Endothelial cell of umbilical vein (primary cell): ENCODE results near the gene AMIGO2. TPM values are rescaled to one million over a fixed set of nuclear protein-coding genes. Genes with fewer than 3 reads are reported as not detected.

Experiments
- BruUV-seq: library from RNA; stranded (reverse); fragments of 400-500 nt; replicated peaks from 2 replicates; lab custom pipeline; 2021; lab: Mats Ljungman, UMichigan
- CTCF ChIA-PET: fragments of 300-600, 350-600 bp; sonication (Branson Sonifier 250); formaldehyde crosslinking; loops from one replicate; lab custom pipeline; 2021; ENCODE audit warnings: antibody characterized with exemption, inconsistent platforms; lab: Charles Lee
- POLR2A ChIA-PET: fragments of 300-600, 350-600 bp; sonication (Branson Sonifier 250); formaldehyde crosslinking; loops from one replicate; lab custom pipeline; 2021; ENCODE audit warnings: antibody characterized with exemption, inconsistent platforms; lab: Charles Lee
- DNase-seq: peaks from one replicate; pipeline ENCODE4 v3.0.0-alpha.2; 2011; ENCODE audit warnings: low read depth, low spot score
- FAIRE-seq: peaks from 2 replicates; lab custom pipeline; 2011; peaks lifted over from hg19 to GRCh38; lab: Jason Lieb, UNC
- H2AFZ ChIP-seq: 2 replicates; pipeline ENCODE4 v1.6.0; 2012; ENCODE audit warnings: low read depth, low read length, control low read depth, inconsistent platforms
- H3K27ac ChIP-seq: 2 replicates; pipeline ENCODE4 v1.5.1; 2011; ENCODE audit warnings: low read depth, mild to moderate bottlenecking, control low read depth, low read length, moderate library complexity; ENCODE audit not compliant: insufficient read depth
- H3K27me3 ChIP-seq, 2 experiments: 2 replicates each; pipeline versions ENCODE4 v1.6.0 to v1.6.1; 2011; ENCODE audit warnings: low read length in 2 of 2, mixed read lengths in 1 of 2; ENCODE audit not compliant: control insufficient read depth in 2 of 2, insufficient read depth in 2 of 2
- H3K36me3 ChIP-seq, 2 experiments: 2 replicates in 1 of 2; 3 replicates in 1 of 2; pipeline ENCODE4 v1.5.1; 2011; ENCODE audit warnings: low read length in 2 of 2, mild to moderate bottlenecking in 1 of 2, moderate library complexity in 1 of 2; ENCODE audit not compliant: control insufficient read depth in 2 of 2, insufficient read depth in 2 of 2; ENCODE audit errors: extremely low read depth in 1 of 2
- H3K4me1 ChIP-seq: 3 replicates; pipeline ENCODE4 v1.5.1; 2011; ENCODE audit warnings: mild to moderate bottlenecking, low read length; ENCODE audit not compliant: control insufficient read depth, insufficient read depth; ENCODE audit errors: extremely low read depth
- H3K4me2 ChIP-seq: 2 replicates; pipeline ENCODE4 v1.6.1; 2011; ENCODE audit warnings: low read length, control low read depth, mixed read lengths; ENCODE audit not compliant: insufficient read depth
- H3K4me3 ChIP-seq, 3 experiments: fragments of 200-600 bp in 1 of 3; sonication (generic), shearing (Covaris generic) in 1 of 3; replicated peaks in 1 of 3; 2 replicates each; pipeline ENCODE4 v1.5.1; 2011 to 2016; ENCODE audit warnings: control low read depth in 3 of 3, low read length in 3 of 3, mild to moderate bottlenecking in 2 of 3, inconsistent platforms in 1 of 3, low read depth in 1 of 3, moderate library complexity in 1 of 3; ENCODE audit not compliant: insufficient read depth in 1 of 3
- H3K79me2 ChIP-seq: 2 replicates; pipeline ENCODE4 v1.6.0; 2012; ENCODE audit warnings: low read length, inconsistent platforms; ENCODE audit not compliant: control insufficient read depth, insufficient read depth
- H3K9ac ChIP-seq: replicated peaks from 2 replicates; pipeline ENCODE3; 2011; ENCODE audit warnings: low read length, control low read depth; ENCODE audit not compliant: insufficient read depth; ENCODE audit errors: extremely low read depth
- H3K9me1 ChIP-seq: replicated peaks from 3 replicates; pipeline ENCODE4 v1.6.0; 2011; ENCODE audit warnings: mild to moderate bottlenecking, low read length; ENCODE audit not compliant: control insufficient read depth, insufficient read depth; ENCODE audit errors: extremely low read depth
- H3K9me3 ChIP-seq: replicated peaks from 2 replicates; pipeline ENCODE4 v1.5.1; 2012; ENCODE audit warnings: low read length, inconsistent platforms; ENCODE audit not compliant: control insufficient read depth, insufficient read depth
- H4K20me1 ChIP-seq: replicated peaks from 2 replicates; pipeline ENCODE3; 2011; ENCODE audit warnings: mild to moderate bottlenecking, low read length; ENCODE audit not compliant: control insufficient read depth, insufficient read depth; ENCODE audit errors: extremely low read depth
- CTCF ChIP-seq, 2 donors: IDR thresholded peaks; 1 replicate in 1 of 2; 2 replicates in 1 of 2; pipeline ENCODE4 v1.5.1; 2011; ENCODE audit warnings: low read length in 2 of 2, mild to moderate bottlenecking in 2 of 2, moderate library complexity in 2 of 2, control low read depth in 1 of 2, inconsistent platforms in 1 of 2, low read depth in 1 of 2; ENCODE audit not compliant: insufficient read depth in 1 of 2; ENCODE audit errors: extremely low read depth in 1 of 2
- EZH2 ChIP-seq: IDR thresholded peaks from 2 replicates; pipeline ENCODE4 v1.6.1; 2012; ENCODE audit warnings: borderline replicate concordance, low read depth, mild to moderate bottlenecking, moderate library complexity, low read length, inconsistent platforms; ENCODE audit not compliant: severe bottlenecking
- FOS ChIP-seq: IDR thresholded peaks from 2 replicates; pipeline ENCODE4 v1.6.1; 2011; ENCODE audit warnings: mild to moderate bottlenecking, low read length, moderate library complexity, borderline replicate concordance; ENCODE audit not compliant: insufficient read depth
- GATA2 ChIP-seq: IDR thresholded peaks from 2 replicates; pipeline ENCODE4 v1.7.0; 2011; ENCODE audit warnings: low read depth, mild to moderate bottlenecking, moderate library complexity, mixed read lengths, low read length; ENCODE audit not compliant: insufficient read length, insufficient read depth
- JUN ChIP-seq: IDR thresholded peaks from 2 replicates; pipeline ENCODE4 v1.6.1; 2011; ENCODE audit warnings: borderline replicate concordance, low read depth; ENCODE audit not compliant: insufficient read length, insufficient read depth
- MAX ChIP-seq: IDR thresholded peaks from 2 replicates; pipeline ENCODE4 v1.6.1; 2011; ENCODE audit not compliant: insufficient read depth, insufficient read length
- MYC ChIP-seq: IDR thresholded peaks from one replicate; pipeline ENCODE4 v1.6.1; 2011; ENCODE audit warnings: mild to moderate bottlenecking, low read depth, low read length
- POLR2A ChIP-seq: IDR thresholded peaks from 2 replicates; pipeline ENCODE4 v1.6.1; 2012; ENCODE audit warnings: low read depth, mild to moderate bottlenecking, control low read depth, low read length
- POLR2AphosphoS5 ChIP-seq: IDR thresholded peaks from 2 replicates; pipeline ENCODE4 v1.6.1; 2012; ENCODE audit warnings: low read depth, mild to moderate bottlenecking, control low read depth, low read length, moderate library complexity; ENCODE audit not compliant: insufficient read depth
- dilution Hi-C: fragments of 300-500 bp; cut with MboI; formaldehyde crosslinking; loops from one replicate; pipeline ENCODE4 v1.15.0; 2019; ENCODE audit warnings: low sequenced_read_pairs; ENCODE audit not compliant: extremely low pct_ligation_motif_present
- intact Hi-C: fragments of 100-400 bp; cut with micrococcal nuclease; formaldehyde crosslinking; loops from one replicate; pipeline ENCODE4 v1.10.0; 2022
- polyA plus RNA-seq, 4 experiments: library from polyadenylated mRNA; depleted of rRNA in 3 of 4; stranded (reverse) in 3 of 4; unstranded in 1 of 4; fragments of >200 nt; gene quantifications; 2 replicates each; pipeline versions ENCODE4 v1.2.1 to v1.2.3, GENCODE V29; 2011 to 2012; ENCODE audit warnings: missing spikeins in 1 of 4
- total RNA-seq: library from RNA; stranded (reverse); gene quantifications from 2 replicates; pipeline ENCODE4 v1.2.3, GENCODE V29; 2021

AMIGO2 gene
- total and polyA plus RNA-seq, 2 donors (not counting 3 experiments of a cell fraction or from before 2014, with no cell fraction given): 5.4 to 7.5 TPM

- ChIA-PET POLR2A (no interaction called here), CTCF (no interaction called here)
- Histone ChIP-seq H3K36me3 (no peaks in the 10 kb centered on the region), H3K4me2 (no peak overlapping the region), H3K9me1 (no peaks in the 10 kb centered on the region), H3K4me1 (no peaks in the 10 kb centered on the region), H3K27ac (no peak overlapping the region), H3K4me3 (no peak overlapping the region), H3K9me3 (no peaks in the 10 kb centered on the region), H3K9ac (no peak overlapping the region), H4K20me1 (no peaks in the 10 kb centered on the region), H3K79me2 (no peaks in the 10 kb centered on the region), H2AFZ (no peak overlapping the region), H3K27me3 (no peaks in the 10 kb centered on the region)
- DNase-seq (no peak), FAIRE-seq (no peak)
- intact Hi-C loops (no loop called here), dilution Hi-C loops (no loop called here)
- TF ChIP-seq POLR2AphosphoS5 (no peak), JUN (no peak), MAX (no peak), CTCF (IDR thresholded peaks at IDR 0.05; ENCODE audit: extremely low read depth in 1 of 2, insufficient read depth in 1 of 2, low read depth in 1 of 2, low read length in 2 of 2) (no peak), FOS (no peak), POLR2A (no peak), EZH2 (no peak), GATA2 (no peak), MYC (no peak)
- no TSS peak for BruUV-seq
These were observed 44.0 kb upstream of the AMIGO2 start for GRCh38 chr12:47123730-47124129.
